Smooth muscle cell (in vitro differentiated cells): ENCODE data around the gene MUC5AC. TPM values are rescaled to one million over a fixed set of nuclear protein-coding genes. Genes with fewer than 3 reads are reported as not detected.

Source experiments
- DNase-seq: peaks from one replicate; lab custom pipeline; 2025; ENCODE audit not compliant: unreplicated experiment; lab: John Stamatoyannopoulos, UW
- H2AFZ ChIP-seq: fragments of 200-600 bp; sonication (generic); 2 replicates; pipeline ENCODE4 v1.6.0; 2016; ENCODE audit warnings: antibody characterized with exemption, low read depth, mild to moderate bottlenecking
- H3F3A ChIP-seq: fragments of 200-600 bp; sonication (generic); 2 replicates; pipeline ENCODE4 v1.6.0; 2017; ENCODE audit warnings: antibody characterized with exemption, low read depth
- H3K27ac ChIP-seq: fragments of 200-600 bp; sonication (generic); 2 replicates; pipeline ENCODE4 v1.5.1; 2016; ENCODE audit warnings: low read depth, mild to moderate bottlenecking
- H3K27me3 ChIP-seq: fragments of 200-600 bp; sonication (generic); 2 replicates; pipeline ENCODE4 v1.6.1; 2016; ENCODE audit warnings: low read depth, mild to moderate bottlenecking
- H3K36me3 ChIP-seq: fragments of 200-600 bp; sonication (generic); 2 replicates; pipeline ENCODE4 v1.5.1; 2016; ENCODE audit warnings: low read depth
- H3K4me1 ChIP-seq: fragments of 200-600 bp; sonication (generic); 2 replicates; pipeline ENCODE4 v1.5.1; 2016; ENCODE audit warnings: low read depth
- H3K4me2 ChIP-seq: fragments of 200-600 bp; sonication (generic); 2 replicates; pipeline ENCODE4 v1.6.0; 2016; ENCODE audit warnings: mild to moderate bottlenecking
- H3K4me3 ChIP-seq: fragments of 200-600 bp; sonication (generic); 2 replicates; pipeline ENCODE4 v1.5.1; 2016; ENCODE audit warnings: mild to moderate bottlenecking
- H3K79me2 ChIP-seq: fragments of 200-600 bp; sonication (generic); 2 replicates; pipeline ENCODE4 v1.6.0; 2016; ENCODE audit warnings: low read depth, mild to moderate bottlenecking
- H3K9ac ChIP-seq: fragments of 200-600 bp; sonication (generic); 2 replicates; pipeline ENCODE4 v1.6.0; 2016; ENCODE audit warnings: low read depth
- H3K9me3 ChIP-seq: fragments of 200-600 bp; sonication (generic); replicated peaks from 2 replicates; pipeline ENCODE4 v1.5.1; 2016; ENCODE audit warnings: low read depth
- H4K20me1 ChIP-seq: fragments of 200-600 bp; sonication (generic); 2 replicates; pipeline ENCODE4 v1.6.0; 2016; ENCODE audit warnings: low read depth
- WGBS: methylation state at CpG from one replicate; pipeline ENCODE4 v1.1.7; 2016; ENCODE audit warnings: low lambda C conversion rate; 5-methylcytosine and 5-hydroxymethylcytosine counted together
- polyA plus RNA-seq: library from polyadenylated mRNA; unstranded; fragments of >200 nt; fragmentation: Nextera tagmentation; extraction: Ambion mirVana; gene quantifications from 2 replicates; pipeline ENCODE4 v1.2.1, GENCODE V29; 2016
- total RNA-seq: library from RNA; depleted of rRNA; stranded (reverse); fragments of >200 nt; gene quantifications from 2 replicates; pipeline ENCODE4 v1.2.3, GENCODE V29; 2014
- TF ChIP-seq, protein P1 (sequence below): fragments of 200-600 bp; sonication (generic); IDR thresholded peaks from 2 replicates; pipeline ENCODE4 v1.5.1; 2017; ENCODE audit warnings: borderline replicate concordance, mild to moderate bottlenecking, antibody characterized with exemption; ENCODE audit not compliant: insufficient read depth, poor library complexity, severe bottlenecking

The MUC5AC gene
- total and polyA plus RNA-seq, 2 experiments from 2014 or later = not detected

DNA sequence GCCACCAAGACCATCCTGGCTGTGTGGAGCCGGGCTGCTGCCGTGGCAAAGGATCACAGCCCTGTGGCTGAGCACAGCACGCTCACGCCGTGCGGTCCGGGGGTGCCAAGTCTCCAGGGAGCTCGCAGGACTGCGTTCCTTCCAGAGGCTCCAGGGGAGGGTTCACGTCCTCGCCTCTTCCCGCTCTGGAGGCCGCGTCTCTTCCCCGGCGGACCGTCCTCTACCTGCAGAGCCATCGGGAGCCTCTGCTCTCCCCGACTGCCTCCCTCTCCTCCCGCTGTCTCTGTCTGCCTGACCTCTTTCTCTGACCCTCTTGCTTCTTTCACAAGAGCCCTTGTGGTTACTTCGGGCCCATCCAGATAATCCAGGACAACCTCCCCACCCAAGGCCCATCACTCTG lies 11.4 kb upstream of the MUC5AC start:
- Histone ChIP-seq H3K36me3 (no peaks in the 10 kb centered on the region), H3K9ac (no peak overlapping the region), H3K4me2 (no peak overlapping the region), H4K20me1 (no peaks in the 10 kb centered on the region), H3K9me3 (peaks cover 4% of the 10 kb centered on the region), H3K4me1 (no peaks in the 10 kb centered on the region), H2AFZ (no peak overlapping the region), H3F3A (no peaks in the 10 kb centered on the region), H3K4me3 (no peak overlapping the region), H3K79me2 (no peaks in the 10 kb centered on the region), H3K27ac (no peak overlapping the region), H3K27me3 (no peaks in the 10 kb centered on the region)
- TF ChIP-seq, protein P1, sequence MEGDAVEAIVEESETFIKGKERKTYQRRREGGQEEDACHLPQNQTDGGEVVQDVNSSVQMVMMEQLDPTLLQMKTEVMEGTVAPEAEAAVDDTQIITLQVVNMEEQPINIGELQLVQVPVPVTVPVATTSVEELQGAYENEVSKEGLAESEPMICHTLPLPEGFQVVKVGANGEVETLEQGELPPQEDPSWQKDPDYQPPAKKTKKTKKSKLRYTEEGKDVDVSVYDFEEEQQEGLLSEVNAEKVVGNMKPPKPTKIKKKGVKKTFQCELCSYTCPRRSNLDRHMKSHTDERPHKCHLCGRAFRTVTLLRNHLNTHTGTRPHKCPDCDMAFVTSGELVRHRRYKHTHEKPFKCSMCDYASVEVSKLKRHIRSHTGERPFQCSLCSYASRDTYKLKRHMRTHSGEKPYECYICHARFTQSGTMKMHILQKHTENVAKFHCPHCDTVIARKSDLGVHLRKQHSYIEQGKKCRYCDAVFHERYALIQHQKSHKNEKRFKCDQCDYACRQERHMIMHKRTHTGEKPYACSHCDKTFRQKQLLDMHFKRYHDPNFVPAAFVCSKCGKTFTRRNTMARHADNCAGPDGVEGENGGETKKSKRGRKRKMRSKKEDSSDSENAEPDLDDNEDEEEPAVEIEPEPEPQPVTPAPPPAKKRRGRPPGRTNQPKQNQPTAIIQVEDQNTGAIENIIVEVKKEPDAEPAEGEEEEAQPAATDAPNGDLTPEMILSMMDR = no peak
- no peak for DNase-seq
- WGBS = 93% methylated on average over 21 of the region's 21 CpGs

DNA sequence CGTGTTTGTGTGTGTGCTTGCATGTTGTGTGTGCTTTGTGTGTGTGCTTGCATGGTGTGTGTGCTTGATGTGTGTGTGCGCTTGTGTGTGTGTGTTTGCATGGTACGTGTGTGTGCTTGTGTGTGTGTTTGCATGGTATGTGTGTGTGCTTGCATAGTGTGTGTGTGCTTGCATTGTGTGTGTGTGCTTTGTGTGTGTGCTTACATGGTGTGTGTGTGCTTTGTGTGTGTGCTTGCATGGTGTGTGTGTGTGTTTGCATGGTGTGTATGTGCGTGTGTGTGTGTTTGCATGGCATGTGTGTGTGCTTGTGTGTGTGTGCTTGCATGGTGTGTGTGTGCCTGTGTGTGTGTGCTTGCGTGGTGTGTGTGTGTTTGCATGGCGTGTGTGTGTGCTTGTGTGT lies 10.0 kb upstream of the MUC5AC start:
- no peaks in the 10 kb centered on the region for H4K20me1 ChIP-seq
- no peak overlapping the region for H3K4me3 ChIP-seq
- TF ChIP-seq, protein P1 = no peak
- no peaks in the 10 kb centered on the region for H3K36me3 ChIP-seq
- 86% methylated on average over 5 of the region's 6 CpGs for WGBS
- H3K79me2 ChIP-seq = no peaks in the 10 kb centered on the region
- no peak overlapping the region for H3K9ac ChIP-seq
- no peaks in the 10 kb centered on the region for H3K4me1 ChIP-seq
- H3F3A ChIP-seq = no peaks in the 10 kb centered on the region
- H3K27me3 ChIP-seq = no peaks in the 10 kb centered on the region
- DNase-seq = no peak
- H3K4me2 ChIP-seq = no peak overlapping the region
- peaks cover 4% of the 10 kb centered on the region for H3K9me3 ChIP-seq
- H2AFZ ChIP-seq = no peak overlapping the region
- H3K27ac ChIP-seq = no peak overlapping the region

- Histone ChIP-seq H3K27ac (no peak overlapping the region), H3K9me3 (peaks cover 4% of the 10 kb centered on the region), H3K4me1 (no peaks in the 10 kb centered on the region), H3F3A (no peaks in the 10 kb centered on the region), H3K36me3 (no peaks in the 10 kb centered on the region), H3K27me3 (no peaks in the 10 kb centered on the region), H3K9ac (no peak overlapping the region), H3K79me2 (no peaks in the 10 kb centered on the region), H3K4me3 (no peak overlapping the region), H4K20me1 (no peaks in the 10 kb centered on the region), H2AFZ (no peak overlapping the region), H3K4me2 (no peak overlapping the region)
- TF ChIP-seq, protein P1 = no peak
- 90% methylated on average over 8 of the region's 8 CpGs for WGBS
- DNase-seq = no peak
Observed at GRCh38 chr11:1148752-1149180, 9.0 kb upstream of the MUC5AC start.

- no peak for DNase-seq
- Histone ChIP-seq H4K20me1 (no peaks in the 10 kb centered on the region), H3K4me1 (no peaks in the 10 kb centered on the region), H3K4me2 (no peak overlapping the region), H3F3A (no peaks in the 10 kb centered on the region), H3K27me3 (no peaks in the 10 kb centered on the region), H2AFZ (no peak overlapping the region), H3K79me2 (no peaks in the 10 kb centered on the region), H3K9me3 (no peaks in the 10 kb centered on the region), H3K27ac (no peak overlapping the region), H3K36me3 (no peaks in the 10 kb centered on the region), H3K4me3 (no peak overlapping the region), H3K9ac (no peak overlapping the region)
- TF ChIP-seq, protein P1 = no peak
- 89% methylated on average over 16 of the region's 16 CpGs for WGBS
Observed at GRCh38 chr11:1149545-1149944, 8.2 kb upstream of the MUC5AC start.
